Thyroid gland (tissue), 4 donors: Measurements from ENCODE around the gene AOAH. TPM values are rescaled to one million over a fixed set of nuclear protein-coding genes. Genes with fewer than 3 reads are reported as not detected.
"Not testable (repeated sequence)": the region's sequence is repeated elsewhere in the genome, so short reads cannot be mapped to it uniquely, and the experiment has no call there.

Source experiments
- DNase-seq, 2 donors: peaks; one replicate each; pipeline ENCODE4 v3.0.0-alpha.2; 2019
- H3K27ac ChIP-seq, 3 donors: fragments of 200-600 bp; sonication (generic); 1 replicate in 2 of 3; 2 replicates in 1 of 3; pipeline ENCODE4 v1.5.1; 2016 to 2019; ENCODE audit warnings: mild to moderate bottlenecking in 1 of 3, moderate library complexity in 1 of 3
- H3K27me3 ChIP-seq: fragments of 200-600 bp; sonication (generic); one replicate; pipeline ENCODE4 v1.5.1; 2019
- H3K36me3 ChIP-seq, 2 donors: fragments of 200-600 bp; sonication (generic); one replicate each; pipeline ENCODE4 v1.5.1; 2016 to 2019
- H3K4me1 ChIP-seq, 2 donors: fragments of 200-600 bp; sonication (generic); one replicate each; pipeline ENCODE4 v1.5.1; 2017 to 2019
- H3K4me3 ChIP-seq, 3 donors: fragments of 200-600 bp; sonication (generic); replicated peaks in 1 of 3; 1 replicate in 2 of 3; 2 replicates in 1 of 3; pipeline ENCODE4 v1.5.1; 2016; ENCODE audit warnings: mild to moderate bottlenecking in 1 of 3
- H3K9me3 ChIP-seq: fragments of 200-600 bp; sonication (generic); one replicate; pipeline ENCODE4 v1.5.1; 2017
- CTCF ChIP-seq, 6 experiments: fragments of 200-600 bp in 3 of 6; fragments of 450-650 bp in 3 of 6; sonication (generic) in 3 of 6; IDR thresholded peaks; one replicate each; pipeline ENCODE4 v1.5.1; 2016 to 2019; ENCODE audit warnings: antibody characterized with exemption in 6 of 6, mild to moderate bottlenecking in 2 of 6, inconsistent platforms in 1 of 6, moderate library complexity in 1 of 6
- POLR2A ChIP-seq, 2 donors: fragments of 450-650 bp; IDR thresholded peaks; one replicate each; pipeline ENCODE4 v1.6.1; 2017; ENCODE audit warnings: antibody characterized with exemption in 2 of 2, mild to moderate bottlenecking in 2 of 2, moderate library complexity in 1 of 2
- WGBS, 2 donors: methylation state at CpG; one replicate each; pipeline ENCODE4 v1.1.5; 2017; 5-methylcytosine and 5-hydroxymethylcytosine counted together
- intact Hi-C: fragments of 100-400 bp; cut with DNase I; formaldehyde crosslinking; loops from one replicate; pipeline ENCODE4 v1.15.1; 2023
- total RNA-seq, 4 donors: library from RNA; depleted of rRNA; stranded (reverse); fragments of >200 nt; gene quantifications; one replicate each; pipeline ENCODE4 v1.2.3, GENCODE V29; 2016

The AOAH gene
- total RNA-seq, 4 donors from 2014 or later: 7.4 to 26.7 (median 12.4) TPM

GRCh38 chr7:36711256-36711655, 13.0 kb downstream of the AOAH start:
- TF ChIP-seq POLR2A (IDR thresholded peaks at IDR 0.05): no peak
- TF ChIP-seq CTCF (IDR thresholded peaks at IDR 0.05): no peak
- no peak for DNase-seq
- H3K4me3 ChIP-seq: no peak overlapping the region
- H3K9me3 ChIP-seq: no peaks in the 10 kb centered on the region
- no peak overlapping the region for H3K27ac ChIP-seq
- WGBS, 2 donors: 86 to 88% methylated on average over 1 of the region's 1 CpG
- H3K36me3 ChIP-seq: no peaks in the 10 kb centered on the region
- intact Hi-C loops: no loop called here
- no peaks in the 10 kb centered on the region for H3K4me1 ChIP-seq
- H3K27me3 ChIP-seq: no peaks in the 10 kb centered on the region

- TF ChIP-seq CTCF (IDR thresholded peaks at IDR 0.05) (no peak), POLR2A (IDR thresholded peaks at IDR 0.05) (no peak)
- WGBS, 2 donors: 60 to 77% methylated on average over 3 of the region's 3 CpGs
- Histone ChIP-seq H3K4me1 (no peaks in the 10 kb centered on the region), H3K9me3 (no peaks in the 10 kb centered on the region), H3K4me3 (no peak overlapping the region), H3K27ac (no peak overlapping the region), H3K27me3 (no peaks in the 10 kb centered on the region), H3K36me3 (no peaks in the 10 kb centered on the region)
- intact Hi-C loops: no loop called here
- no peak for DNase-seq
These were observed 14.0 kb downstream of the AOAH start for GRCh38 chr7:36710186-36710791.

DNA sequence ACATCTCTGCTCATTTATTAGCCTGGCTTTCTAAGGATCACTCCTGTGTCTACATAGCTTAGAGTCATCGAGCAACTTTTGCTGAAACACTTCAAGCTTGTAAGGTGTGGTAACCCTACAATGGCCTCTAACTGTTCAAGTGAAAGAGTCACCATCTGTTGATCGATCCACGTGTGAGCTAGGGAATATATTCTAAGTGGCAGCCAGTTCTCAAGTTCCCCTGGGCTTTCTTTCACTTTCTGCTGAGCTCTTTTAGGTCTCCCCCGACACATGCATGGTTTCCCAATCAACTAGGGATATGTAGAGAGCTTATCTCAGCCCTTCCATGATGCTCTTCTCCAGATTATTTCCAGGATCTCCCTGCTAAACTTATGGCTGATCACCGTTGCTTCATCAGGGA, 15.5 kb downstream of the AOAH start:
- intact Hi-C loops: no loop called here
- Histone ChIP-seq H3K9me3 (no peaks in the 10 kb centered on the region), H3K27ac (no peak overlapping the region), H3K4me1 (no peaks in the 10 kb centered on the region), H3K27me3 (no peaks in the 10 kb centered on the region), H3K4me3 (no peak overlapping the region), H3K36me3 (no peaks in the 10 kb centered on the region)
- DNase-seq: no peak
- TF ChIP-seq CTCF (IDR thresholded peaks at IDR 0.05) (no peak), POLR2A (IDR thresholded peaks at IDR 0.05) (no peak)
- 59 to 61% methylated on average over 5 of the region's 5 CpGs for WGBS, 2 donors

GRCh38 chr7:36707898-36708297, 16.4 kb downstream of the AOAH start:
- 86 to 93% methylated on average over 4 of the region's 4 CpGs for WGBS, 2 donors
- H3K27me3 ChIP-seq: no peaks in the 10 kb centered on the region
- H3K27ac ChIP-seq: no peak overlapping the region
- no peak for TF ChIP-seq CTCF (IDR thresholded peaks at IDR 0.05)
- no peak for TF ChIP-seq POLR2A (IDR thresholded peaks at IDR 0.05)
- H3K9me3 ChIP-seq: no peaks in the 10 kb centered on the region
- intact Hi-C loops: no loop called here
- no peaks in the 10 kb centered on the region for H3K36me3 ChIP-seq
- DNase-seq: no peak
- no peaks in the 10 kb centered on the region for H3K4me1 ChIP-seq
- no peak overlapping the region for H3K4me3 ChIP-seq

DNA sequence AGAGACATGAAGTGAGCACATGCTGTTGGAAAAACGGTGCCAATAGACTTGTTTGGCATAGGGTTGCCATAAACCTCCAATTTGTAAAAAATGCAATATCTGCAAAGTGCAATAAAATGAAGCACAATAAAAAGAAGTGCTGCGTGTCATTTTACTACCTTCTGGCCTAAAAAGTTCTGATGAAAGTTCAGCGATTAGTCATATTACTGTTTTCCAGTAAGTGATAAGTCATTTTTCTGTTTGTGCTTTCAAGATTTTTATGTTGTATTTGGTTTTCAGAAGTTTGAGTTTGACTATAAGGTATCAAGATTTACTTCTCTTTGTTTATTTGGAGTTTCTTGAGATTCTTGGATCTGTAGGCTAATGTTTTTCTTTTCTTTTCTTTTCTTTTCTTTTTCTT, 16.8 kb downstream of the AOAH start:
- intact Hi-C loops: no loop called here
- H3K4me3 ChIP-seq: no peak overlapping the region
- TF ChIP-seq POLR2A (IDR thresholded peaks at IDR 0.05) (no peak), CTCF (IDR thresholded peaks at IDR 0.05) (no peak)
- H3K36me3 ChIP-seq: no peaks in the 10 kb centered on the region
- H3K9me3 ChIP-seq: no peaks in the 10 kb centered on the region
- 89 to 92% methylated on average over 3 of the region's 3 CpGs for WGBS, 2 donors
- no peaks in the 10 kb centered on the region for H3K27me3 ChIP-seq
- no peaks in the 10 kb centered on the region for H3K4me1 ChIP-seq
- H3K27ac ChIP-seq: no peak overlapping the region
- no peak for DNase-seq

DNA sequence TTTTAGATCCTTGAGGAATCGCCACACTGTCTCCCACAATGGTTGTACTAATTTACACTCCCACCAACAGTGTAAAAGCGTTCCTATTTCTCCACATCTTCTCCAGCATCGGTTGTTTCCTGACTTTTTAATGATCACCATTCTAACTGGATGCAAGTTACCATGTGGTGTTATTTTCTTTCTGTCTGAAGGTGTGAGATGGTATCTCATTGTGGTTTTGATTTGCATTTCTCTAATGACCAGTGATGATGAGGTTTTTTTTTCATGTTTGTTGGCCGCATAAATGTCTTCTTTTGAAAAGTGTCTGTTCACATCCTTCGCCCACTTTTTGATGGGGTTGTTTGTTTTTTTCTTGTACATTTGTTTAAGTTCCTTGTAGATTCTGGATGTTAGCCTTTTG, 20.4 kb downstream of the AOAH start:
- DNase-seq, intact Hi-C loops, H3K9me3 ChIP-seq, H3K36me3 ChIP-seq, H3K27me3 ChIP-seq, H3K27ac ChIP-seq, H3K4me3 ChIP-seq, H3K4me1 ChIP-seq: not testable (repeated sequence)
- 87 to 95% methylated on average over 5 of the region's 5 CpGs for WGBS, 2 donors
